CD4-positive, alpha-beta T cell treated with Interleukin-4 for 4 hours (primary cell): ENCODE results near the gene KCTD4.
"Not testable (repeated sequence)": the region's sequence is repeated elsewhere in the genome, so short reads cannot be mapped to it uniquely, and the experiment has no call there.

ENCODE experiments used
- DNase-seq: peaks from one replicate; pipeline ENCODE4 v3.0.0-alpha.2; 2020

Gene KCTD4

GRCh38 chr13:45215392-45216077, 14.7 kb upstream of the KCTD4 start:
- DNase-seq, result no peak

GRCh38 chr13:45209229-45209628, 8.4 kb upstream of the KCTD4 start:
- DNase-seq, result no peak

- DNase-seq, result no peak
Measured at GRCh38 chr13:45208132-45208531, 7.3 kb upstream of the KCTD4 start.

- no peak for DNase-seq
Measured at GRCh38 chr13:45207319-45207718, 6.5 kb upstream of the KCTD4 start.

GRCh38 chr13:45206340-45206739, 5.5 kb upstream of the KCTD4 start:
- DNase-seq, result no peak

DNA sequence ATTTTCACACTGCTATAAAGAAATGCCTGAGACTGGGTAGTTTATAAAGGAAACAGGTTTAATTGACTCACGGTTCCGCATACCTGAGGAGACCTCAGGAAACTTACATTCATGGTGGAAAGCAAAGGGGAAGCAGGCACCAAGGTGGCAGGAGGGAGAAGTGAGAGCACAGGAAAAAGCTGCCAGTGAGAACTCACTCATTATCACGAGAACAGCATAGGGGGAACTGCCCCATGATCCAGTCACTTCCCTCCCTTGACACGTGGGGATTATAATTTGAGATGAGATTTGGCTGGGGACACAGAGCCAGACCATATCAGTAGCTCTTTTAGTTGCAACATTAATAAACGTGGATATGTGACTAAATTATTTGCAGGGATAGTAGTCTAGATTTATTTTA, 4.3 kb upstream of the KCTD4 start:
- no peak for DNase-seq

GRCh38 chr13:45199711-45200110, 1.1 kb downstream of the KCTD4 start:
- no peak for DNase-seq

DNA sequence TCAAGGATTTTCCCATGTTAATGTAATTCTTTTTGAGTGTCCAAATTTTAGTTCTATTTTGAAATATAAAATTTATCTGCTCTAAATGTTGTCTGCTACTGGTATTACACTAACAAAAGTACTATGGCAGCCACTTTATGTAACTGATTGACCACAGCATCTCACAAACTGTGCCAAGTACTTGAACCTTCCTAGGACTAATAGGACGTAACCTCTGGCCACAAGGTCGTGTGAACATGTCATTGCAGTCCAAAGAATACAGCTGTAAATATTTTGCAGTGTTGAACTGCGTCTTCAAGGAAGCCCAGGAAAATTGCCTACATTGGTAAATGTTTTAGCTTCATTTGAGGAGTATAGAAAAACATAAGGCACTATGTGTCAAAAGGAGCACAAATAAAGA, 1.9 kb downstream of the KCTD4 start:
- DNase-seq, result no peak

DNA sequence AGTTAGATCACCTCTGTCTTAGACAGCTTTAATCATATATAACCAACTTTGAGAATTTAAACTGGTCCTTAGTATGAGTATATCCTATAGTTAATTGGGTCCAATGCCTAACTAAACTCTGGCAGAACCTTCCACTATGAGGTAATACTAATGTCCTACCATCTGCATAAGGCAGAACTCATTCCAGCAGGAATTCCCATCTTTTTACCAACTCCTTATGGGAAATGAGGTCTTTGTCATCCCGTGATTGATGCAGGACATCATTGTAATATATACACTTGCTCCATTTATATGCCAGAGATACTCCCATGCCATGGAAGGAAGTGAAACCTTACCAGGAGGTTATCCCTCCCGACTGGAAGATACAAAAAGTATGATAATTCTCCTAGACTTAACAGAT, 2.8 kb downstream of the KCTD4 start:
- no peak for DNase-seq

GRCh38 chr13:45196622-45197021, 4.2 kb downstream of the KCTD4 start:
- DNase-seq, result no peak

DNA sequence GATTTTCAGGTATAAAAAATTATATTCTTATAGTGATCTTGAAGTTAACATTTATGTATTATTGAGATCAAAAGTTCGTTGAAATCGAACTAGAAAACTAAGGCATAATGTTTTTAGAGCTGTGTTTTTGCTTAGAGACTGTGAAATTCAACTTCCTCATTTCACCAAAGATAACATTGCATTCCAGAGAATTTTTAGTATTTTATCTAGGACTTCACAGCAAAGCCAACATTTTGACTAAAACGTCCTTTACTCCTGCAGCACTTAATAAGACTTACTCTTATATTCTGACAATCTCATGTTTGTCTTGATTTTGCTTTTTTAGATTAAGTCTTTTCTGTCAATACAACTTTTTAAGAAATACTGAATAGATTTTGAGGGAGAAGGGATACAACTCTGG, 4.7 kb downstream of the KCTD4 start:
- DNase-seq, result no peak

- DNase-seq, result no peak
Measured at GRCh38 chr13:45195421-45195820, 5.4 kb downstream of the KCTD4 start.

DNA sequence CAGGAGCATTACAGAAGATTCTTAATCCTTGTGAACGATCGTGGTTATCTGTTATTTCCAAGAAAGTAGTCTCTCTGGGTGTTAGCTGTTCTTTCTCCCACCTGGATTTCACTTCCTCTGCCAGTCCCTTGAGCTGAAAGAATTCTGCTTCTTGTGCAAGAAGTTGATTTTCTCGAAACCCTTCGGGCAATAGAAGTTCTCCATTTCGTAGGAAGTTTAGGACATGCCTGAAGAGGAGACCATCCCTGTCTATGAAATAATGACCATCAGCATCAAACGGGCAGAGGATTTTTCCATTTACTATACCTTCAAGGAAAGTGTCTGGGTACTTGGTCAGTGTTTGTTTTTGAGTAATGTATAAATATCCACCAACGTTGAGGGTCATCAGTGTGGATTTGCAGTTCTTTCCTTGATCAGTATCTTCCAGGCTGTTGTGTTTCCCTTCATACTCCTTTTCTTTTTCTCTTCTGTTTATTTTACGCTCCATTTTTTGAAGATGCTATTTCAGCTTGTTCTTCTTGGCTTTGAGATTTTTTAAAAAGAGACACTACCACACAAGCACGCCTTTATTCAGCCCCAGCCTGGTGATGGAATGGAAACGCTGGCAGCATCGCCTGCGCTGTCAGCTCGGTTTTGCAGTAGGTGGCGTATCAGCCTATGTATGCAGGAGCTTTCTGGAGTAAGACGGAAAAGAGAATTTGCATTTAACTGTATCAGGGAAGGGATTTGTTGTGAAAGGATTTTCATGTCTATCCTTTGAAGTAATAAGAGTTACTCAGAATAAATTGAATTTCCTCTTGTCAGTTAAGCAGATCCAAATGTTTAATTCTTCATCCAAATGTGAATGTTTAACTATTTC, 6.5 kb downstream of the KCTD4 start:
- no peak for DNase-seq

DNA sequence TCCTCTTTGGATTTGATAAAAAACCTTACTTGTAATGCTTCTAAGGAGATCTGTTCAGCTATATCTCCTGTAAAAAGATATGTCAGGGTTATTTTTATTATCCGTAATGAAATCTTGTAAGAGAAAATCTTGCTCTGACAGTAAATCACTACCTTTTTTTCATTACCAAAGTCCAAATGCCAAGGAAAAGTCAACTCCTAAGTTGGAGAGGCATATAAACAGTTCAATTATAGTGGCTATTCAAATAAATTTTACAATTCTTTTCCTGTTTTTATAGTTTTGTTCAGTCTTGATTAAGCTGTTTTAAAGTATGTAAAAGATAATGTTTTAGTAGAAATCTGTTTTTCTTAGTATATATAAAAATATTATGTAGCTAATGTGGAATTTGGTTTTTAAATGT, 9.0 kb downstream of the KCTD4 start:
- DNase-seq, result no peak

- DNase-seq, result not testable (repeated sequence)
Measured at GRCh38 chr13:45189511-45189910, 11.3 kb downstream of the KCTD4 start.

DNA sequence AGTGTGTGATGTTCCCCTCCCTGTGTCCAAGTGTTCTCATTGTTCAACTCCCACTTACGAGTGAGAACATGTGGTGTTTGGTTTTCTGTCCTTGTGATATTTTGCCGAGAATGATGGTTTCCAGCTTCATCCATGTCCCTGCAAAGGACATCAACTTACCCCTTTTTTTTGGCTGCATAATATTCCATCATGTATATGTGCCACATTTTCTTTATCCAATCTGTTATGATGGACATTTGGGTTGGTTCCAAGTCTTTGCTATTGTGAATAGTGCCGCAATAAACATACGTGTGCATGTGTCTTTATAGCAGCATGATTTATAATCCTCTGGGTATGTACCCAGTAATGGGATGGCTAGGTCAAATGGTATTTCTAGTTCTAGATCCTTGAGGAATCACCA, 11.8 kb downstream of the KCTD4 start:
- not testable (repeated sequence) for DNase-seq

DNA sequence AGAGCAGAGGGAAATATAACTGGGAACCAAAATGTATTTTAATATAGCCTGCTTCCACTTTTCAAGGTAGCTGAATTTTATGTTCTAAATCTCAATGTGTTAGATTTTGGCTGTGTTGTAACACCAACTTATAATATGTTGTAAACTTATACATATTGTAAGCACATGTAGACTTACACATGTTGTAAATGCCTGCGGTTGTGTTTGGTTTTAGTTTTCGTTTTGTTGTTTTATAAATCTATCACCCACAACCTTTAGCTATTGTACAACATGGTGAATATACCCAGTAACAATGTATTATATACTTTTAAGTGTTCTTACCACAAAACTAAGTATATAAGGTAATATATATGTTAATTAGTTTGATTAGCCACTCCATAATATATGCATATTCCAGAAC, 15.6 kb downstream of the KCTD4 start:
- no peak for DNase-seq

DNA sequence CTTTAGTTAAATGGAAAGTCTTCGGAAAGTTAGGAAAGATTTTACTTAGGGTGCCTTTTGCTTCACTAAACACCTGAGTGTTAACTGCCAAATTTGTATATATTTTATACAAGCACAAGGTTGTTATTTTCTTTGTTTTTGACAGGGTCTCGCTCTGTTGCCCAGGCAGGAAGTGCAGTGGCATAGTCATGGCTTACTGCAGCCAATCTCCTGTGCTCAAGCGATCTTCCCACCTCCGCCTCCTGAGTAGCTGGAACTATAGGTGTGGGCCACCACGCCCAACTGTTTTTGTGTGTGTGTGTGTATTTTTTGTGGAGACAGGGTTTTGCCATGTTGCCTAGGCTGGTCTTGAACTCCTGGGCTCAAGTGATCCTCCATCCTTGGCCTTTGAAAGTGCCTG, 16.2 kb downstream of the KCTD4 start:
- no peak for DNase-seq

GRCh38 chr13:45180713-45181601, 19.9 kb downstream of the KCTD4 start:
- no peak for DNase-seq

DNA sequence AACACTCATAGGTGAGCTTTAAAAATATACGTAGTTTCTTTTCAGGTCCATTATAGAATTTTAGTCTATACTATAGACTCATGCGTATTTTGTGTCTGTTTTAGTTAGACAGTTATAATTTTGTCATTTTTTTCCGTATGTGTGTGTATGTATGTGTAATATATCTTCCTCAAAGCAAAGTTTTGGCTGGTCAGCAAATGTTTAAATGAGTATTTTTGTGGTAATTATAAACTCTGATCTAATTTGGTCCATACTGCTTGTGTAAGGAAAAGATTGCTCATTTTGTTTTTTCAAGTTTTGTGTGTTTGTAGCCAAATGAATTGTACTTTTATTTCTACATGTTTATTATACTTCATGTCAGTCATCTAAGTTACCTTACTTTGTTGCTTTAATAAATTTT, 20.5 kb downstream of the KCTD4 start:
- DNase-seq, result no peak

DNA sequence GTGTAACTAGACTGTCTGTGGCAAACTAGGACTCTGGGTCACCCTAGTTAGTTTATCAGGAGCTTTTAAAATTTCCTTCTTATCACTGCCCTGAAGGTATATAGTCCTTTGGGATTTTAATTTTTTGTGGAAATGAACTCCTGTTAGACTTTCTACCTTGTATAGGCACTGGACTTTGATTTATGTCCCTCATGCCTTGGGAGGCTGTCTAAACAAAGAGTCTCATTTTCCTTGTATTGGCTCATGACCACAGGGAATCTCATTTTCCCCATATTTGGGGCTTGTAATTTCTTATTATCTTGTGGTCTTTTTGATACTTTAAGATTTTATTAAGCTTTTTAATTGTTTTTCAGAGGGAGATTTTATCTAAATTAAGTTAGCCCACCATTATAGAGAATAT, 21.4 kb downstream of the KCTD4 start:
- DNase-seq, result no peak

GRCh38 chr13:45178349-45179162, 22.3 kb downstream of the KCTD4 start:
- no peak for DNase-seq

DNA sequence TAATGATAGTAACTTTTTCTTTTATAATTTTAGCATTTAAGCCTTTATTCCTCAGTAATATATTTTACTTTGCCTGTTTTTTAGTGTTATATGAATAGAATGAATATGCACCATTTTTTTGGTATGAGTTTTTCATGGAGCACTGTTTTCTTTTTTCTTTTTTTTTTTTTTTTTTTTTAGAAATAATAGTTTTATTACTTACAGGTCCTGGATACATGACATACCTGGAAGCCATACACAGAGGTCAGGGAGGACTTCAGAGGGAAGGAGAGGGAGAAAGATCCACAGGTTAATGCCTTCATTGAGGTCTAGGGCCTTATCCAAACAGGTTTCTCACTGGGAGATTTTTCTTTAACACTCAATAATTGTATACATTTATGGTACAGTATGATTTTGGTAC, 26.4 kb downstream of the KCTD4 start:
- DNase-seq, result no peak
